H1 (cell line): Measurements from ENCODE around the gene SEPTIN2.

Source experiments
- BCL11A ChIP-seq, 2 experiments: IDR thresholded peaks; one replicate each; pipeline ENCODE4 v1.6.1; 2011; ENCODE audit warnings: low read depth in 2 of 2, low read length in 2 of 2, mild to moderate bottlenecking in 2 of 2
- CEBPB ChIP-seq: IDR thresholded peaks from 2 replicates; pipeline ENCODE4 v1.6.1; 2012; ENCODE audit warnings: low read depth, low read length
- EP300 ChIP-seq, 2 experiments: IDR thresholded peaks; 1 replicate in 1 of 2; 2 replicates in 1 of 2; pipeline ENCODE4 v1.6.1; 2011 to 2012; ENCODE audit warnings: low read depth in 2 of 2, low read length in 2 of 2, mild to moderate bottlenecking in 2 of 2, borderline replicate concordance in 1 of 2, inconsistent platforms in 1 of 2, moderate library complexity in 1 of 2
- EZH2 ChIP-seq: fragments of 200-600 bp; sonication (generic); IDR thresholded peaks from 2 replicates; pipeline ENCODE4 v1.7.1; 2012; ENCODE audit warnings: low read depth, mild to moderate bottlenecking, moderate library complexity, low read length, inconsistent platforms; ENCODE audit not compliant: severe bottlenecking
- PHF8 ChIP-seq: fragments of 200-600 bp; sonication (generic); conservative IDR thresholded peaks from 2 replicates; pipeline ENCODE4 v1.7.1; 2012; ENCODE audit warnings: low read depth, mild to moderate bottlenecking, inconsistent platforms, low read length, moderate library complexity
- POLR2A ChIP-seq, 2 experiments: IDR thresholded peaks; 1 replicate in 1 of 2; 2 replicates in 1 of 2; pipeline ENCODE4 v1.6.1; 2011; ENCODE audit warnings: low read depth in 2 of 2, low read length in 2 of 2, mild to moderate bottlenecking in 2 of 2; ENCODE audit errors: control extremely low read depth in 1 of 2
- POLR2AphosphoS5 ChIP-seq: IDR thresholded peaks from 2 replicates; pipeline ENCODE4 v1.6.1; 2011; ENCODE audit warnings: low read depth, low read length
- RAD21 ChIP-seq, 2 experiments: IDR thresholded peaks in 1 of 2; conservative IDR thresholded peaks in 1 of 2; 2 replicates each; pipeline ENCODE4 v1.6.1; 2011; ENCODE audit warnings: low read depth in 2 of 2, low read length in 2 of 2, improper control_type of control experiment in 1 of 2, inconsistent platforms in 1 of 2, mild to moderate bottlenecking in 1 of 2, moderate library complexity in 1 of 2
- RBBP5 ChIP-seq: IDR thresholded peaks from 2 replicates; pipeline ENCODE4 v1.7.1; 2012; ENCODE audit warnings: low read depth, mild to moderate bottlenecking, inconsistent platforms, low read length, moderate library complexity, borderline replicate concordance
- SIN3A ChIP-seq, 2 experiments: IDR thresholded peaks in 1 of 2; conservative IDR thresholded peaks in 1 of 2; 2 replicates each; pipeline ENCODE4 v1.6.1; 2011 to 2012; ENCODE audit warnings: low read length in 2 of 2, improper control_type of control experiment in 1 of 2, low read depth in 1 of 2, mild to moderate bottlenecking in 1 of 2
- SRF ChIP-seq: IDR thresholded peaks from 2 replicates; pipeline ENCODE4 v1.6.1; 2011; ENCODE audit warnings: mild to moderate bottlenecking, low read depth, low read length, moderate library complexity
- ZNF274 ChIP-seq: IDR thresholded peaks from 2 replicates; pipeline ENCODE4 v1.7.0; 2012; ENCODE audit warnings: low read length, borderline replicate concordance; ENCODE audit errors: extremely low read depth
- TF ChIP-seq, protein P1 (sequence below), 3 experiments: IDR thresholded peaks; 1 replicate in 2 of 3; 2 replicates in 1 of 3; pipeline versions ENCODE4 v1.5.1 to v1.6.1; 2011; ENCODE audit warnings: low read length in 3 of 3, mild to moderate bottlenecking in 3 of 3, inconsistent platforms in 2 of 3, low read depth in 1 of 3, moderate library complexity in 1 of 3; ENCODE audit not compliant: insufficient read depth in 1 of 3; ENCODE audit errors: control extremely low read depth in 1 of 3

DNA sequence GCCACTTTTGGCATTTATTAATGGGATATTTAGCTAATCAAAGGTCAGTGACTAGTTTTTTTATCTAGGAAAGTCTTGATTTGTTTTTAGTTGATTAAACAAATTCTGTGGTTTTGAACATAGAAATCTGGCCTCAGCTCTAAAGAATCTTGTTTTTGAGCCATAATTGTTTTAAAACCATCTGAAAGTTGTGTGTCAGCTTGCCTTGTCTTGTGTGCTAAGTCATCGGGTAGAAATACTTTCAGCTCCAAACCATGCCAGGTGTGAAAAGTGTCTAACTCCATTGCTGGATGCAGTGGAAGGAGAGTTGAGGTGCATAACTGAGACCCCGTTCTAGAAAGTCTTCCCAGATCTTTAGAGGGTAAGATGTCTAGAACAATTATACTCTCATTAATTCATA, 63.1 kb downstream of the SEPTIN2 start:
- no peak for TF ChIP-seq SRF
- no peak for TF ChIP-seq RAD21 (IDR thresholded peaks at IDR 0.05 in 1 of 2, conservative IDR thresholded peaks at IDR 0.05 in 1 of 2; ENCODE audit: low read depth in 2 of 2, low read length in 2 of 2)
- TF ChIP-seq PHF8: no peak
- TF ChIP-seq BCL11A (IDR thresholded peaks at IDR 0.05; ENCODE audit: low read depth in 2 of 2, low read length in 2 of 2): no peak
- TF ChIP-seq SIN3A (conservative IDR thresholded peaks at IDR 0.05 in 1 of 2, IDR thresholded peaks at IDR 0.05 in 1 of 2; ENCODE audit: low read depth in 1 of 2, low read length in 2 of 2): no peak
- no peak for TF ChIP-seq EZH2
- no peak for TF ChIP-seq POLR2A (IDR thresholded peaks at IDR 0.05; ENCODE audit: control extremely low read depth in 1 of 2, low read depth in 2 of 2, low read length in 2 of 2)
- TF ChIP-seq, protein P1, sequence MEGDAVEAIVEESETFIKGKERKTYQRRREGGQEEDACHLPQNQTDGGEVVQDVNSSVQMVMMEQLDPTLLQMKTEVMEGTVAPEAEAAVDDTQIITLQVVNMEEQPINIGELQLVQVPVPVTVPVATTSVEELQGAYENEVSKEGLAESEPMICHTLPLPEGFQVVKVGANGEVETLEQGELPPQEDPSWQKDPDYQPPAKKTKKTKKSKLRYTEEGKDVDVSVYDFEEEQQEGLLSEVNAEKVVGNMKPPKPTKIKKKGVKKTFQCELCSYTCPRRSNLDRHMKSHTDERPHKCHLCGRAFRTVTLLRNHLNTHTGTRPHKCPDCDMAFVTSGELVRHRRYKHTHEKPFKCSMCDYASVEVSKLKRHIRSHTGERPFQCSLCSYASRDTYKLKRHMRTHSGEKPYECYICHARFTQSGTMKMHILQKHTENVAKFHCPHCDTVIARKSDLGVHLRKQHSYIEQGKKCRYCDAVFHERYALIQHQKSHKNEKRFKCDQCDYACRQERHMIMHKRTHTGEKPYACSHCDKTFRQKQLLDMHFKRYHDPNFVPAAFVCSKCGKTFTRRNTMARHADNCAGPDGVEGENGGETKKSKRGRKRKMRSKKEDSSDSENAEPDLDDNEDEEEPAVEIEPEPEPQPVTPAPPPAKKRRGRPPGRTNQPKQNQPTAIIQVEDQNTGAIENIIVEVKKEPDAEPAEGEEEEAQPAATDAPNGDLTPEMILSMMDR (IDR thresholded peaks at IDR 0.05; ENCODE audit: control extremely low read depth in 1 of 3, insufficient read depth in 1 of 3, low read depth in 1 of 3, low read length in 3 of 3): no peak
- TF ChIP-seq ZNF274: no peak
- no peak for TF ChIP-seq POLR2AphosphoS5
- TF ChIP-seq CEBPB: no peak
- TF ChIP-seq RBBP5: no peak
- no peak for TF ChIP-seq EP300 (IDR thresholded peaks at IDR 0.05; ENCODE audit: borderline replicate concordance in 1 of 2, low read depth in 2 of 2, low read length in 2 of 2)
